Testis (tissue), 3 donors: ENCODE results near the gene OBSCN. TPM values are rescaled to one million over a fixed set of nuclear protein-coding genes. Genes with fewer than 3 reads are reported as not detected.

Experiments
- DNase-seq: peaks from one replicate; pipeline ENCODE4 v3.0.0-alpha.2; 2019
- H3K27ac ChIP-seq, 2 donors: fragments of 200-600 bp; sonication (generic); one replicate each; pipeline ENCODE4 v1.5.1; 2019
- H3K27me3 ChIP-seq: fragments of 200-600 bp; sonication (generic); one replicate; pipeline ENCODE4 v1.5.1; 2019
- H3K36me3 ChIP-seq: fragments of 200-600 bp; sonication (generic); one replicate; pipeline ENCODE4 v1.5.1; 2017; ENCODE audit warnings: low read depth; ENCODE audit errors: missing control alignments
- H3K4me1 ChIP-seq: fragments of 200-600 bp; sonication (generic); one replicate; pipeline ENCODE4 v1.5.1; 2019
- H3K4me3 ChIP-seq, 2 donors: fragments of 200-600 bp; sonication (generic); one replicate each; pipeline ENCODE4 v1.5.1; 2017 to 2019
- H3K9me3 ChIP-seq: fragments of 200-600 bp; sonication (generic); one replicate; pipeline ENCODE4 v1.5.1; 2017
- POLR2A ChIP-seq: fragments of 450-650 bp; IDR thresholded peaks from one replicate; pipeline ENCODE4 v1.6.1; 2017; ENCODE audit warnings: antibody characterized with exemption, mild to moderate bottlenecking, moderate library complexity
- WGBS, 2 donors: methylation state at CpG; one replicate each; pipeline ENCODE4 v1.1.5; 2018; 5-methylcytosine and 5-hydroxymethylcytosine counted together
- intact Hi-C: fragments of 100-400 bp; cut with DNase I; formaldehyde crosslinking; loops from one replicate; pipeline ENCODE4 v1.15.1; 2023; ENCODE audit warnings: low total_unique reads
- polyA plus RNA-seq: library from polyadenylated mRNA; stranded (reverse); fragments of 350-450 nt; fragmentation: Illumina TruSeq; extraction: RNeasy Lipid Tissue Mini Kit (QIAGEN cat#74804); gene quantifications from one replicate; pipeline ENCODE4 v1.2.3, GENCODE V29; 2014; ENCODE audit warnings: low read depth, low replicate concordance; ENCODE audit not compliant: insufficient read depth
- total RNA-seq, 2 donors: library from RNA; depleted of rRNA; stranded (reverse); fragments of >200 nt; gene quantifications; one replicate each; pipeline ENCODE4 v1.2.3, GENCODE V29; 2016
- TF ChIP-seq, protein P1 (sequence below), 3 experiments: fragments of 450-650 bp in 2 of 3; fragments of 200-600 bp in 1 of 3; sonication (generic) in 1 of 3; IDR thresholded peaks; one replicate each; pipeline ENCODE4 v1.5.1; 2016 to 2019; ENCODE audit warnings: antibody characterized with exemption in 3 of 3, mild to moderate bottlenecking in 2 of 3, moderate library complexity in 1 of 3

OBSCN gene
- total and polyA plus RNA-seq, 3 donors from 2014 or later, result 8.3 to 30.0 (median 28.6) TPM

- Histone ChIP-seq H3K9me3 (no peaks in the 10 kb centered on the region), H3K36me3 (no peaks in the 10 kb centered on the region), H3K27ac (no peak overlapping the region), H3K4me3 (no peak overlapping the region), H3K27me3 (no peaks in the 10 kb centered on the region), H3K4me1 (no peaks in the 10 kb centered on the region)
- intact Hi-C loops, result no loop called here
- 87 to 90% methylated on average over 21 to 29 of the region's 37 CpGs for WGBS, 2 donors
- no peak for TF ChIP-seq POLR2A
- TF ChIP-seq, protein P1, sequence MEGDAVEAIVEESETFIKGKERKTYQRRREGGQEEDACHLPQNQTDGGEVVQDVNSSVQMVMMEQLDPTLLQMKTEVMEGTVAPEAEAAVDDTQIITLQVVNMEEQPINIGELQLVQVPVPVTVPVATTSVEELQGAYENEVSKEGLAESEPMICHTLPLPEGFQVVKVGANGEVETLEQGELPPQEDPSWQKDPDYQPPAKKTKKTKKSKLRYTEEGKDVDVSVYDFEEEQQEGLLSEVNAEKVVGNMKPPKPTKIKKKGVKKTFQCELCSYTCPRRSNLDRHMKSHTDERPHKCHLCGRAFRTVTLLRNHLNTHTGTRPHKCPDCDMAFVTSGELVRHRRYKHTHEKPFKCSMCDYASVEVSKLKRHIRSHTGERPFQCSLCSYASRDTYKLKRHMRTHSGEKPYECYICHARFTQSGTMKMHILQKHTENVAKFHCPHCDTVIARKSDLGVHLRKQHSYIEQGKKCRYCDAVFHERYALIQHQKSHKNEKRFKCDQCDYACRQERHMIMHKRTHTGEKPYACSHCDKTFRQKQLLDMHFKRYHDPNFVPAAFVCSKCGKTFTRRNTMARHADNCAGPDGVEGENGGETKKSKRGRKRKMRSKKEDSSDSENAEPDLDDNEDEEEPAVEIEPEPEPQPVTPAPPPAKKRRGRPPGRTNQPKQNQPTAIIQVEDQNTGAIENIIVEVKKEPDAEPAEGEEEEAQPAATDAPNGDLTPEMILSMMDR (IDR thresholded peaks at IDR 0.05), result no peak
- DNase-seq, result no peak
These were observed 143.3 kb downstream of the OBSCN start for GRCh38 chr1:228350831-228351781.

GRCh38 chr1:228351850-228352249 lies 144.0 kb downstream of the OBSCN start:
- intact Hi-C loops, result no loop called here
- H3K27me3 ChIP-seq, result no peaks in the 10 kb centered on the region
- H3K4me3 ChIP-seq, result no peak overlapping the region
- H3K27ac ChIP-seq, result no peak overlapping the region
- WGBS, 2 donors, result 90 to 92% methylated on average over 4 to 13 of the region's 13 CpGs
- H3K9me3 ChIP-seq, result no peaks in the 10 kb centered on the region
- no peaks in the 10 kb centered on the region for H3K4me1 ChIP-seq
- no peak for TF ChIP-seq POLR2A
- TF ChIP-seq, protein P1 (IDR thresholded peaks at IDR 0.05), result no peak
- no peak for DNase-seq
- H3K36me3 ChIP-seq, result no peaks in the 10 kb centered on the region

GRCh38 chr1:228352677-228353481 lies 145.0 kb downstream of the OBSCN start:
- DNase-seq, result no peak

DNA sequence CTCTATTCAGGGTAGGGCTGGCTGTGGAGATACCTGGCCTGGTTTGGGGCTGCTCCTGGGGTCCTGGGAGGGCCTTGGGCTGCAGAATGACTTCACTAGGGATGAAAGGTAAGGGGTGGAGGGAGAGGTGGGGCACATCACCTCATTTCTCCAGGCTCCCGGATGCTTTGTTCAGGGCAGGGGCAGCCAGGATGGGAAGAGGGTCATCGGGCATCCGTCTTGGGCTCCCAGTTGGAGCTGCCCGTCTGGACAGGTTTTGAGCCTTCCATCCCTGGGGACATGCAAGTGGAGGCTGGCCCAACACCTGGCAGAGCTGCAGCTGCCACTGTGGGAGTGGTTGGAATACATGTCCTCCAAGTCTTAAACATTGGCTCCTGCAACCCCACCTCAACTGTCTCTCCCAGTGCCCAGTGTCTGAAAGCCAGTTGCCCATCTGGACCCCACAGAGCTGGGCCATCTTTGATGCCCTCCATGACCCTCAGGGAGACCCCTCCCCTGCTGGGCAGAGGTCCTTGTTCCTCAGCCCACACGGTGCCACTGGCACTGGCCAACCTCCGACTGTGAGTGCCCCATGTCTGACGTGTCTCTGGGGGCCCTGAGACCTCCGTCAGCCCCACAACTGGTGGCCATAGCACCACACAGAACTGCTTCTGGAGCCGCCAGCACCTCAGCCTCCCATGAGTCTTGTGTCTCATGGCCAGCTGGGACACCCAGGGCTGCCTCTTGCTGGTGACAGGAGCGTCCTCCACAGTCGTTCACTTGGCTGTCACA lies 145.9 kb downstream of the OBSCN start:
- H3K9me3 ChIP-seq, result no peaks in the 10 kb centered on the region
- no peak for DNase-seq
- H3K4me1 ChIP-seq, result no peaks in the 10 kb centered on the region
- H3K27me3 ChIP-seq, result no peaks in the 10 kb centered on the region
- intact Hi-C loops, result no loop called here
- H3K36me3 ChIP-seq, result no peaks in the 10 kb centered on the region
- TF ChIP-seq, protein P1 (IDR thresholded peaks at IDR 0.05), result no peak
- TF ChIP-seq POLR2A, result no peak
- H3K27ac ChIP-seq, result no peak overlapping the region
- 91 to 95% methylated on average over 7 to 10 of the region's 11 CpGs for WGBS, 2 donors
- no peak overlapping the region for H3K4me3 ChIP-seq

More at GRCh38 chr1:228352677-228353481, 145.0 kb downstream of the OBSCN start:
- WGBS, 2 donors, result 94% methylated on average over 11 to 29 of the region's 29 CpGs
- Histone ChIP-seq H3K36me3 (no peaks in the 10 kb centered on the region), H3K4me3 (no peak overlapping the region), H3K27me3 (no peaks in the 10 kb centered on the region), H3K27ac (no peak overlapping the region), H3K9me3 (no peaks in the 10 kb centered on the region), H3K4me1 (no peaks in the 10 kb centered on the region)
- no peak for TF ChIP-seq POLR2A
- TF ChIP-seq, protein P1 (IDR thresholded peaks at IDR 0.05), result no peak
- intact Hi-C loops, result no loop called here
